NCI-H2107 (cell line): ENCODE results near the gene INO80E.

Experiments
- DNase-seq: peaks from one replicate; lab custom pipeline; 2025; lab: John Stamatoyannopoulos, UW

The INO80E gene

DNA sequence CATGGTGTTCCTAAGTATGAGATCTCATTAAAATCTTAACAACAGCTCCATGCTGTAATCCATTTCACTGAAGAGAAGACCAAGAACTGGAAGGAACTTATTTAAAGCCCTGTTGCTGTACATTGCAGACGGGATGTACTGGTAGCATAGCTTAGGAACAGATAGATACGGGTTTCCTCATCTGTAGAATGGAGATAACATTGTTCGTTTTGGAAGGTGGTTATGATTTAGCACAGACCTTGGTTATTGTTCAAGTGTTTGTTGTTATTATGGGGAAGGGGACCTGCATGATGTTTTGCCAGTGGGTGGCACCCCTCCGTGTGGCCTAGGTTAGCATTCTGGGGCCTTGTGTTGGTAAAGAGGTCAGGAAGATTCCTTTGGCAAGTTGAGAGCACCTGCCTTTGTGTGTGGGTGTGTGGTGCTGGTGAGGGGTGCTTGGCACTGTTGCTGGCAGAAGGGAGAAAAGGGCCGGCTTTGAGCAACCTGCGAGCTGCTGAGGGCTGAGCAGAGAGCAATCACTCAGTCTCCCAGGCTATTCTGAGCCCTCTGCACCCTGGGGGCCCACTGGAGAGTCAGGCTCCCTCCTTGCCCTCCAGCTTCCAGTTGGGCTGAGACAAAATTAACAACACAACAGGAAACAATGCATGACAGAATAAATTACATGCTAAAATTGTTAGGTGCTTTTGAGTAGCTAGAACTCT is 20.1 kb upstream of the INO80E start:
- no peak for DNase-seq

DNA sequence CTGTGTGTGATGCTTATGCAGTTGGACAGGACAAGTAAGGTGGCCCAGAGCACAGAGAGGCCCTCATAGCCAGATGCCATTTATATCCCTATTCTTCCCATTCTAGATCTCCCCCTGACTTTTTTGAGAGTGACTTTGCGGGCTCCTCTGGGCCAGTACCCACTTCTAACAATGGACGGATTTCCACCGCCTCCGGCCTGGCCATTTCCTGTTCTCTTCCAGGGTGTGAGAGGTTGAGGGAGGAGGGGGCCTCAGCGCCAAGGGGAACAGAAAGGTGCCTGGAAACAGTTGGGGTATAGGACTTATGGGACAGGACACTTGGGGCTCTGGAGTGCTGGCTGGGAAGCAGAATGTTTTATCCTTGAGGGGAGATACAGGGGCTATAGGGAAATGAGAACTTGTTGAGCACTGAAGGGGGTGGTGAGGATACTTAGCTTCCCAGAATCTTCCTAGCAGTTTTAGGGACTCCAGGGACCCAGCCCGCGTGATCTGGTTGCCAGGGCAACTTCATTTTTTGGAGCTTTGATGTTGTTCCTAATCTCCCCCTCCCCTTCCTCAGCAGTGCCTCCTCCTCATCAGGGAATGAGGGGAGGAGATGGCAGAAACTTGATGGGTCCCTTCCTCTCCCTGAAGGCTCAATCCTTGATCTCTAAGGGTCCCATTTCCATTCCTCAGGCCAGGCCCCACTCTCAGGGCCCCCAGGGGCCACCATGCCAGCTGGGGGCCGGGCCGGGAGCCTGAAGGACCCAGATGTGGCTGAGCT is 18.8 kb upstream of the INO80E start:
- DNase-seq, result no peak

DNA sequence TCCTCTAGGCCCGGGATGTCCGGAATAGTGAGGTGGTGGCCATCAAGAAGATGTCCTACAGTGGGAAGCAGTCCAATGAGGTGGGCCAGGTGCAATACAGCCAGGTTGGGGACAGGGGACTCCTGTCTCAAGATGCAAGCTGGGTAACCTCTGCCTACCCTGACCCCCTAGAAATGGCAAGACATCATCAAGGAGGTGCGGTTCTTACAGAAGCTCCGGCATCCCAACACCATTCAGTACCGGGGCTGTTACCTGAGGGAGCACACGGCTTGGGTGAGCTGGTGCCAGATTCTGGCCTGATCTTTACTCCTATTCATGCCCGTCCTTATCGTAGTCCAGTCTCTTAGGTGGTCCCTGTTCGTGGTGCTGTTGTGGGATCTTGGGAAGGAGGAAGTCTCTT is 18.0 kb upstream of the INO80E start:
- DNase-seq, result no peak

DNA sequence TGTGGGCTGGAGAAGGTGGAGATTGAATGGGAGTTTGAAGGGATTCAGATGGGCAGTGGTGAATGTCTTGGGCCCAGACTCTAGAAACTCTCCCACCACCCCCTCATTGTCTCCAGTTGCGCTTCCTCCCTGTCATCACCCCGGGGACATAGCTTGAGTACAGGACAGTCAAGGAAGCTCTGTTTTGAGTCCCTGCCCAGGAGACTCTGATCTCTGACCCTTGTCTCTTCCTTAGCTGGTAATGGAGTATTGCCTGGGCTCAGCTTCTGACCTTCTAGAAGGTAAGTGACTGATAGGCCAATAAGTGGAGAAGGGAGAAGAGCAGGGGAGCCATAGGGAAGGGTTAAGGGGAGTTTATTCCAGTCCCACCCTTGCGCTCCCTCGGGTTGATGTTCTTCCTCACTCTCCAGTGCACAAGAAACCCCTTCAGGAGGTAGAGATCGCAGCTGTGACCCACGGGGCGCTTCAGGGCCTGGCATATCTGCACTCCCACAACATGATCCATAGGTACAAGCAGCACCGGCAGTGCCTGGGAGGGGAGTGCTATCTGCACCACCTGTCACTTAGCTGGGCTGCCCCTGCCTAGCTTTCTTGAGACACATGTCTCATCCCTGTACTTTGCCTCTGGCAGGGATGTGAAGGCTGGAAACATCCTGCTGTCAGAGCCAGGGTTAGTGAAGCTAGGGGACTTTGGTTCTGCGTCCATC is 17.3 kb upstream of the INO80E start:
- no peak for DNase-seq

DNA sequence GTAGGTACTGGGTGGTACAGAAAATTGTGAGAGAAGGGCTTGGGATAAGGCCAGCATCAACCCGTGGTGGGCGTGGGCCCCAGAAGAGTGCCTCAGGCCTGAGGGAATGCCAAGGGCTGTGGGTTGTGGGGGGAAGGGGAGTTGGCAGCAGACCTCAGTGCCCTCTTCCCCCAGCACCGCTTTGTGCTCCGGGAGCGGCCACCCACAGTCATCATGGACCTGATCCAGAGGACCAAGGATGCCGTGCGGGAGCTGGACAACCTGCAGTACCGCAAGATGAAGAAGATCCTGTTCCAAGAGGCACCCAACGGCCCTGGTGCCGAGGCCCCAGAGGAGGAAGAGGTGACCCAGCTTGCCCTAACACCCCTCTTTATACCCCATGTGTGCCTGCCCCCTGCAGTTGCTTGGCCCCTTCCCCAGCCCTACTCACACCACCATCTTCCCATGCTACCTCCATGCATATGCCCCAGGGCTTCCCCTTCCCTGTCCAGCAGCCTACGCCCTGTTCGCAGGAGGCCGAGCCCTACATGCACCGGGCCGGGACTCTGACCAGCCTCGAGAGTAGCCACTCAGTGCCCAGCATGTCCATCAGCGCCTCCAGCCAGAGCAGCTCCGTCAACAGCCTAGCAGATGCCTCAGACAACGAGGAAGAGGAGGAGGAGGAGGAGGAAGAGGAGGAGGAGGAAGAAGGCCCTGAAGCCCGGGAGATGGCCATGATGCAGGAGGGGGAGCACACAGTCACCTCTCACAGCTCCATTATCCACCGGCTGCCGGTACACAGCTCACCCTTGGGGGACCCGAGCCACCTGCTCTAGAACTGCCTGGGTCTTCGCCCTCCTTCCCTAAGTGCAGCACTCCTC is 13.3 kb upstream of the INO80E start:
- no peak for DNase-seq

DNA sequence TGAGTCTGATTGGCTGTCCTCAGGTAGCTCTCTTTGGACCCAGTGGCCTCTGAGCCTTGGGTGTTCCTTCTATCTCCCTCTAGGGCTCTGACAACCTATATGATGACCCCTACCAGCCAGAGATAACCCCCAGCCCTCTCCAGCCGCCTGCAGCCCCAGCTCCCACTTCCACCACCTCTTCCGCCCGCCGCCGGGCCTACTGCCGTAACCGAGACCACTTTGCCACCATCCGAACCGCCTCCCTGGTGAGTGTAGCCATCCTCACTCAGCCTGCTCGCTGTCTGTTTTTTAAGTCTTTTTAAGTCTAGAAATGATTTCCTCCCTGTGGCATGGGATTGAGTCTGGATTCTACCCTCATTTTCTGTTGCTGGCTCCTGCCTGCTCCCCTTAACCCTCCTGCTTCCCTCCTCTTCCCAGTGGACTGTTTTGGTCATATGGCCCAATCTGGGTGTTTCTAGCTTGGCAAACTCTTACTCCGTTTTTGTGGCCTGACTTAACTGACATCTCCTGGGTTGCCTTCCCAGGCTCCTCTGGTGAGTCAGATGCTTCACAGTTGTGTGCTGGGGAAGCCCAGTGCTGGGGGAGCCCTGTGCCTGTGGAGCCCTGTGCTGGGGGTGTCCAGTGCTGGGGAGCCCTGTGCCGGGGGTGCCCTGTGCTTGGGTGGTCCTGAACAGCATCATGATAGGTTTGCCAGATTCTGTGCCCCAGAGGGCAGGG is 12.5 kb upstream of the INO80E start:
- no peak for DNase-seq

DNA sequence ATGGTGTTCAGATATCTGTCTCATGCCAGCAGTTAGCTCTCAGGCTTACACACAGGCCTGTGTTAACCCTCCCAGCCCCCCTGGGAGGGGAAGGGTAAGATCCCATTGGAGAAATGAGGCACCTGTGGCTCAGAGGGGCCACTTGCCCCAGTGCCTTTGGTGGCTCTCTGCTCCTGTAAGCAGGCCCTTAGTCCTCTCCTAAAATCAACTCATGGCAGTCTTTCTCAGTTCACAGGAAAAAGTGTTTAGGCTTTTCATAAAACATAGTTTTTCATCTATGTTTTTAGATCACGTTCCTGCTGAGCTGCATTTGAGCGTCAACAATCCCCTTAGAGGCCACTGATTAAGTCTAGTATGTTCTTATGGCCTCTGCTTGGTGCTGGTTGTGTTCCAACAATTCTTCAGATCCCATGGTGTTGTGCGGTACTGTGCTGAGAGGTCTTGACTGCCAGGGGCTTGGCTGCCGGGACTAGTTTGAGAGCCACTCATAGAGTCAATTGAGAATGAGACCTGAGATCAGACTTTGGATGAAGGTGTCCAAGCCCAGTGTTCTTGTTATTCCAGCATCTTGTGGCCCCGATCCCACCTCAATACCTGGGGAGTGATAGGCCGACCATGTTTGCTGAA is 11.8 kb upstream of the INO80E start:
- DNase-seq, result no peak

DNA sequence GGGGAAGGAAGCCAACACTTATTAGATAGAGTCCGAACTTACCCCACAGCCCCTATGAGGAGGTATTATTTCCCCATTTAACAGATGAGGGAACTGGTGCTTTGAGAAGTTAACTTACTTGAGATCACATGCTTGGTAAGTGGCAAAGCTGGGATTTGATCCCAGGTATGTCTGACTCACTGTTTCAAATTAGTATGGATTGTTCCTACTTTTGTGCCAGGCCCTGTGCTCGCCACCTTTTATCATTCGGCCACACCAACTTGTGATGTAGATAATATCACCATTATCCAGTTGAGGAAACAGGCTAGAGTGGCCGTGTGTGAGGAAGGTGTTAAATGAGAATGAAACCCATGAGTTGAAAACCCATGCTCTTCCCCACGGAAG is 11.3 kb upstream of the INO80E start:
- no peak for DNase-seq

DNA sequence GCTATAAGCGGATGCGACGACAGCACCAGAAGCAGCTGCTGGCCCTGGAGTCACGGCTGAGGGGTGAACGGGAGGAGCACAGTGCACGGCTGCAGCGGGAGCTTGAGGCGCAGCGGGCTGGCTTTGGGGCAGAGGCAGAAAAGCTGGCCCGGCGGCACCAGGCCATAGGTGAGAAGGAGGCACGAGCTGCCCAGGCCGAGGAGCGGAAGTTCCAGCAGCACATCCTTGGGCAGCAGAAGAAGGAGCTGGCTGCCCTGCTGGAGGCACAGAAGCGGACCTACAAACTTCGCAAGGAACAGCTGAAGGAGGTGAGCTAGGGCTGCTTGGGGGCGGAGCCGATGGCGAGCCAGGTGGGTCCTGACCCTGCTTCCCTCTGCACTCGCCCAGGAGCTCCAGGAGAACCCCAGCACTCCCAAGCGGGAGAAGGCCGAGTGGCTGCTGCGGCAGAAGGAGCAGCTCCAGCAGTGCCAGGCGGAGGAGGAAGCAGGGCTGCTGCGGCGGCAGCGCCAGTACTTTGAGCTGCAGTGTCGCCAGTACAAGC is 10.7 kb upstream of the INO80E start:
- DNase-seq, result no peak

DNA sequence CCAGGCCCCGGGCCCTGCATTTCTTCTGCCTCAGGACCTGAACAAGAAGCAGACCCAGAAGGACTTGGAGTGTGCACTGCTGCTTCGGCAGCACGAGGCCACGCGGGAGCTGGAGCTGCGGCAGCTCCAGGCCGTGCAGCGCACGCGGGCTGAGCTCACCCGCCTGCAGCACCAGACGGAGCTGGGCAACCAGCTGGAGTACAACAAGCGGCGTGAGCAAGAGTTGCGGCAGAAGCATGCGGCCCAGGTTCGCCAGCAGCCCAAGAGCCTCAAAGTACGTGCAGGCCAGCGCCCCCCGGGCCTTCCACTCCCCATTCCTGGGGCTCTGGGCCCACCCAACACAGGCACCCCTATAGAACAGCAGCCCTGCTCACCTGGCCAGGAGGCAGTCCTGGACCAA is 9.8 kb upstream of the INO80E start:
- DNase-seq, result no peak

DNA sequence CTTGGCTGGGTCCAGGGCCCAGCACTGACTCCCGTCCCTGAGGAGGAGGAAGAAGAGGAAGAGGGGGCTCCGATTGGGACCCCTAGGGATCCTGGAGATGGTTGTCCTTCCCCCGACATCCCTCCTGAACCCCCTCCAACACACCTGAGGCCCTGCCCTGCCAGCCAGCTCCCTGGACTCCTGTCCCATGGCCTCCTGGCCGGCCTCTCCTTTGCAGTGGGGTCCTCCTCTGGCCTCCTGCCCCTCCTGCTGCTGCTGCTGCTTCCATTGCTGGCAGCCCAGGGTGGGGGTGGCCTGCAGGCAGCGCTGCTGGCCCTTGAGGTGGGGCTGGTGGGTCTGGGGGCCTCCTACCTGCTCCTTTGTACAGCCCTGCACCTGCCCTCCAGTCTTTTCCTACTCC is 9.1 kb upstream of the INO80E start:
- DNase-seq, result no peak

DNA sequence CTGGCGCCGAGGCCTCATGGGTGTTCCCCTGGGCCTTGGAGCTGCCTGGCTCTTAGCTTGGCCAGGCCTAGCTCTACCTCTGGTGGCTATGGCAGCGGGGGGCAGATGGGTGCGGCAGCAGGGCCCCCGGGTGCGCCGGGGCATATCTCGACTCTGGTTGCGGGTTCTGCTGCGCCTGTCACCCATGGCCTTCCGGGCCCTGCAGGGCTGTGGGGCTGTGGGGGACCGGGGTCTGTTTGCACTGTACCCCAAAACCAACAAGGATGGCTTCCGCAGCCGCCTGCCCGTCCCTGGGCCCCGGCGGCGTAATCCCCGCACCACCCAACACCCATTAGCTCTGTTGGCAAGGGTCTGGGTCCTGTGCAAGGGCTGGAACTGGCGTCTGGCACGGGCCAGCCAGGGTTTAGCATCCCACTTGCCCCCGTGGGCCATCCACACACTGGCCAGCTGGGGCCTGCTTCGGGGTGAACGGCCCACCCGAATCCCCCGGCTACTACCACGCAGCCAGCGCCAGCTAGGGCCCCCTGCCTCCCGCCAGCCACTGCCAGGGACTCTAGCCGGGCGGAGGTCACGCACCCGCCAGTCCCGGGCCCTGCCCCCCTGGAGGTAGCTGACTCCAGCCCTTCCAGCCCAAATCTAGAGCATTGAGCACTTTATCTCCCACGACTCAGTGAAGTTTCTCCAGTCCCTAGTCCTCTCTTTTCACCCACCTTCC is 8.5 kb upstream of the INO80E start:
- DNase-seq, result no peak

DNA sequence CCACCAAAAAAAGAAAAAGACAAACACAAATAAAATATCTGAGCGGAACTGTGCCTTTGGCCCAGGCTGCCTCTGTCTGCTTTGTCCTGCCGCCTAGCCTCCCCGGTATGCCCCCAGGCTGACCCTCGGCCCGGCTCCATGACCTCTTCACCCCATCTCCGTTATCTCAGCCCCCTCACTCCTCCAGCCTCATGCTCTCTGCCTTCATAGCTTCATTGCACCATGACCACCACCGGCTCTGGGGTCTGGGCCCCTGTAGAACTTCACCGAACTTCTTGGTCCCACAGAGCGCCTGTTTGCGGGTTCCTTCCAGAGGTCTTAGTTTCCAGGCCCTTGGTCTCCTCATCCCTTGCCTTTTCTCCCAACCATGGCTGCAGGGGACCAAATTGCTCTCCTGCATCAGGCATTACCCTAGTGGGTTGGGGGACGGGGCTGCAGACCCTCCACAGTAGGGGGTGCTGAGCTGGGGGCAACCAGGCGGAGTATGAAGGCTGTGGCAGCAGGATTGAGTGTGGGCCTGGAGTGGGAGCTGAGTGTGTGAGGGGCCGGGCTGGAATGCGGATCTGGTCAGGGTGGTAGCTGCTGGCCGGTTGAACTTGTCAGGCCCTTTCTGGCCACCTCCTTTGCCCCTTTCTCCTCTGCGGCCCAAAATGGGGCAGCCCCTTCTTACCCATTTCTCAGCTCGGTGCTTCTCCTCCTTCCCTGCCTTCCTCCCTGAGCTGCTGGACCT is 7.5 kb upstream of the INO80E start:
- DNase-seq, result no peak

DNA sequence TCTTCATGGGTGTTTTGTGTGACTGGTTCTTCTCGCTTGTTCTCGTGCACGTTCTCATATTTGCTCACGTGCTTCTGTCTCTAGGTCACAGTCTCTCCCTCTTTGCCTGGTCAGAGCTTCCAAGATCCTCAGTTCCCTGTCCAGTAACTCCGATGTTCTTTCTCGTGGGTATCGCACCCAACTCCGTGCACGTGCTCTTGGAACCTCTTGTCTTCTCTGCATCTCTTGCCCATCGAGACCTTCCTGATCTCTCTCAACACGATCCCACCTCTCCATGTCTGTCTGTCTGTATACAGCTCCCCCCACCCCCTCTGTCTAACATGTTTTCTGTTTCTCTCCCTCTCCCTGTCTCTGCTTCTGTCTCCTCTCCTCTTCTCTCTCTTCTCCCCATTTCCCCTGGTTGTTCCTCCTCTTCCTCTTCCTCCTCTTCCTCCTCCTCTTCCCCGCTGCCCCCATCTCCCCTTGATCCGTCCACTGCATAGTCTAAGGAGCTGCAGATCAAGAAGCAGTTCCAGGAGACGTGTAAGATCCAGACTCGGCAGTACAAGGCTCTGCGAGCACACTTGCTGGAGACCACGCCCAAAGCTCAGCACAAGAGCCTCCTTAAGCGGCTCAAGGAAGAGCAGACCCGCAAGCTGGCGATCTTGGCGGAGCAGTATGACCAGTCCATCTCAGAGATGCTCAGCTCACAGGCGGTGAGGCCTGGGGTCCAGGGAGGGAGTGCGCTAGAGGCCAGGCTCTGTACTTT is 6.8 kb upstream of the INO80E start:
- no peak for DNase-seq

DNA sequence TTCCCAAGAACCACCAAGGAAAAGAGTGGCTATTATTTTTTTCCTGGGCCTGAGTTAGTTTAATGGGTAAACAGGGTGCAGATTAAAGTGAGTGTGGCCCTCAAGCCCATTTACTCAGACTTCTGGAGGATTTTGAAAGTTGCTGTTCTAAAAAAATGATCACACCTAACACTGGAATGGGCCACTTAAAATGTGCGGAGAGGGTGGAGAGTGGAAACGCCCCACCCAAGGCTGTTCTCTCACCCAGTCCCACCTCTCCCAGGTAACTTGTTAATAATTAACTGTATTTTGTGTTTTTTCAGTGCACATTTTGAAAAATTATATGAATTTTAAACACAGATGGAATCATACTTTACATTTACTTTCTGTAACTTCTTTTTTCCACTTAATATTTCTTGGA is 6.0 kb upstream of the INO80E start:
- no peak for DNase-seq

DNA sequence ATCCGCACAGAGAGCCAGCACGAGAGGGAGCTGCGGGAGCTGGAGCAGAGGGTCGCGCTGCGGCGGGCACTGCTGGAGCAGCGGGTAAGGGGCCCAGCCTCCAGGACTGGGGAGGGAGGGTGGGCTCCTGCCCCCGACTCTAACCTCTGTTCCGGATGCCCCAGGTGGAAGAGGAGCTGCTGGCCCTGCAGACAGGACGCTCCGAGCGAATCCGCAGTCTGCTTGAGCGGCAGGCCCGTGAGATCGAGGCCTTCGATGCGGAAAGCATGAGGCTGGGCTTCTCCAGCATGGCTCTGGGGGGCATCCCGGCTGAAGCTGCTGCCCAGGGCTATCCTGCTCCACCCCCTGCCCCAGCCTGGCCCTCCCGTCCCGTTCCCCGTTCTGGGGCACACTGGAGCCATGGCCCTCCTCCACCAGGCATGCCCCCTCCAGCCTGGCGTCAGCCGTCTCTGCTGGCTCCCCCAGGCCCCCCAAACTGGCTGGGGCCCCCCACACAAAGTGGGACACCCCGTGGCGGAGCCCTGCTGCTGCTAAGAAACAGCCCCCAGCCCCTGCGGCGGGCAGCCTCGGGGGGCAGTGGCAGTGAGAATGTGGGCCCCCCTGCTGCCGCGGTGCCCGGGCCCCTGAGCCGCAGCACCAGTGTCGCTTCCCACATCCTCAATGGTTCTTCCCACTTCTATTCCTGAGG is 5.0 kb upstream of the INO80E start:
- no peak for DNase-seq

DNA sequence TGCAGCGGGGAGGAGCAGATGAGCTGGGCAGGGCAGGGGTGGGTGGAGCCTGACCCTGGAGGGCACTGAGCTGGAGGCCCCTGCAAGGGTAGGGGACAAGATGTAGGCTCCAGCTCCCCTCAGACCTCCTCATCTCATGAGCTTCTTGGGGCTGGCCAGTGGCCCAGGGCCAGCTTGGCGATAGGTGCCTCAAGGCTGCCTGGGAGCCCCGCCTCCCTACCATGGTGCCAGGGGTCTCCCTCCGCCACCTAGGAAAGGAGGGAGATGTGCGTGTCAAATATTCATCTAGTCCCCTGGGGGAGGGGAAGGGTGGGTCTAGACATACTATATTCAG is 4.5 kb upstream of the INO80E start:
- no peak for DNase-seq

DNA sequence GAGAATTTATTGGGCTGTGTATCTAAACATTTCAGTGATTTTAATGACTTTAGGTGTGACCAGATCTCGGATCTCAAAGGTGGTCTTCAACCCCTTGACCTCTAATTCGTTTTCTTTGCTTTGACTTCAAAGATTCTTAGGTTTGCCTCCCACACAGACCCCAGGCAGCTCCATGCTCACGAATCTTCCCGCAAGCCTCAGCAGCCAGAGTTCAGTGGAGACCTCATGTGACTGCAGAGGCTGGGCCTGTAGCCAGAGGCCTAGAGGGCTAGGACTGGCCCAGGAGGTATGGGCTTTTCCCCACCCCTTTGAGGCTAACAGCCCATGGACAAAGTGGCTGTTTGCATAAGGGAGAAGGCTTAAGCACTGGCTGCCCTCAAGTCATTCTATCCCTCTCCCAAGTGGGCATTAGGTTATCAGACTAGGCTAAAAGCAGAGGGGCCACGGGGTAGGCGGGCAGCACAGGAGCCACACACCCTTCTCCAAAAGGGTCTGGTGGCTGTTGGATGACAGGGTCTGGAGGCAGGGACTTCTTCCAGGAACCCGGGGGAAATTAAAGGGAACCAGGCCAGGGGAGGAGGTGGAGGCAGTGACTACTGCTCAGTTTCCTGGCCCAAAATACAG is 3.6 kb upstream of the INO80E start:
- no peak for DNase-seq
